GM12878 (cell line): ENCODE measurements around the gene DRC1. TPM values are rescaled to one million over a fixed set of nuclear protein-coding genes. Genes with fewer than 3 reads are reported as not detected.

Experiments used
- ATAC-seq: fragments of 200-7000 bp; cut with Tn5 transposase; 3 replicates; pipeline ENCODE4 v1.9.1; 2020; ENCODE audit warnings: mild to moderate bottlenecking, moderate library complexity
- BruUV-seq: library from RNA; stranded (reverse); fragments of 400-500 nt; replicated peaks from 2 replicates; lab custom pipeline; 2021; lab: Mats Ljungman, UMichigan
- CTCF ChIA-PET: fragments of 300-600 bp; sonication (Branson Sonifier 250); formaldehyde crosslinking; extraction: SDS; loops from one replicate; lab custom pipeline; 2021; ENCODE audit warnings: inconsistent platforms; lab: Yijun Ruan, JAX
- POLR2A ChIA-PET: fragments of 350-600 bp; formaldehyde crosslinking; extraction: SDS; loops from one replicate; lab custom pipeline; 2021; ENCODE audit warnings: inconsistent platforms; lab: Charles Lee
- RAD21 ChIA-PET: fragments of 300-600 bp; sonication (Branson Sonifier 250); formaldehyde crosslinking; loops from one replicate; lab custom pipeline; 2023; ENCODE audit warnings: antibody characterized with exemption; ENCODE audit not compliant: unreplicated experiment; lab: Charles Lee
- SMC1A ChIA-PET: fragments of 300-600 bp; sonication (Branson Sonifier 250); formaldehyde crosslinking; loops from one replicate; lab custom pipeline; 2023; ENCODE audit not compliant: unreplicated experiment, uncharacterized antibody; lab: Charles Lee
- DNase-seq: peaks from one replicate; pipeline ENCODE4 v3.0.0-alpha.2; 2011; ENCODE audit warnings: low read depth, low spot score
- FAIRE-seq: peaks from 3 replicates; lab custom pipeline; 2011; peaks lifted over from hg19 to GRCh38; lab: Jason Lieb, UNC
- H2AFZ ChIP-seq: 2 replicates; pipeline ENCODE4 v1.6.0; 2011; ENCODE audit warnings: low read depth, low read length, control low read depth; ENCODE audit not compliant: control insufficient read depth
- H3K27ac ChIP-seq: 2 replicates; pipeline ENCODE4 v1.5.1; 2011; ENCODE audit warnings: control low read depth; ENCODE audit not compliant: control insufficient read depth, insufficient read depth
- H3K27me3 ChIP-seq, 2 experiments: replicated peaks in 1 of 2; 2 replicates each; pipeline versions ENCODE4 v1.6.0 to v1.6.1; 2011; ENCODE audit warnings: low read length in 1 of 2; ENCODE audit not compliant: control insufficient read depth in 2 of 2, insufficient read depth in 2 of 2
- H3K36me3 ChIP-seq, 2 experiments: 2 replicates each; pipeline ENCODE4 v1.5.1; 2011; ENCODE audit warnings: low read length in 1 of 2; ENCODE audit not compliant: control insufficient read depth in 2 of 2, insufficient read depth in 2 of 2
- H3K4me1 ChIP-seq: 2 replicates; pipeline ENCODE4 v1.6.1; 2011; ENCODE audit warnings: mild to moderate bottlenecking, low read length, moderate library complexity, mixed read lengths; ENCODE audit not compliant: control insufficient read depth, insufficient read depth
- H3K4me2 ChIP-seq: 2 replicates; pipeline ENCODE4 v1.6.0; 2011; ENCODE audit warnings: control low read depth; ENCODE audit not compliant: control insufficient read depth, insufficient read depth
- H3K4me3 ChIP-seq: fragments of 200-600 bp; sonication (generic); 2 replicates; pipeline ENCODE4 v1.5.1; 2016
- H3K79me2 ChIP-seq: 2 replicates; pipeline ENCODE4 v1.6.0; 2011; ENCODE audit warnings: low read length; ENCODE audit not compliant: control insufficient read depth, insufficient read depth
- H3K9ac ChIP-seq: 2 replicates; pipeline ENCODE4 v1.8.0; 2011; ENCODE audit warnings: low read length, control low read depth, mixed read lengths; ENCODE audit not compliant: control insufficient read depth, insufficient read depth
- H3K9me3 ChIP-seq: replicated peaks from 3 replicates; pipeline ENCODE4 v1.5.1; 2011; ENCODE audit warnings: mild to moderate bottlenecking, low read length; ENCODE audit not compliant: control insufficient read depth, insufficient read depth
- H4K20me1 ChIP-seq: 2 replicates; pipeline ENCODE4 v1.6.0; 2011; ENCODE audit not compliant: control insufficient read depth, insufficient read depth
- FOXK2 ChIP-seq: fragments of 450-650 bp; IDR thresholded peaks from 2 replicates; pipeline ENCODE4 v1.6.1; 2017; ENCODE audit warnings: mild to moderate bottlenecking, moderate library complexity
- JUNB ChIP-seq: IDR thresholded peaks from 2 replicates; pipeline ENCODE4 v1.6.1; 2016; ENCODE audit warnings: antibody characterized with exemption, mild to moderate bottlenecking
- KLF5 ChIP-seq: fragments of 450-650 bp; IDR thresholded peaks from 2 replicates; pipeline ENCODE4 v1.6.1; 2014; ENCODE audit warnings: mild to moderate bottlenecking; ENCODE audit not compliant: partially characterized antibody
- MEF2A ChIP-seq: IDR thresholded peaks from 2 replicates; pipeline ENCODE4 v1.6.1; 2011; ENCODE audit warnings: low read depth, mild to moderate bottlenecking, low read length, moderate library complexity; ENCODE audit not compliant: insufficient read depth
- NR2C2 ChIP-seq: IDR thresholded peaks from 2 replicates; pipeline ENCODE4 v1.6.1; 2011; ENCODE audit warnings: borderline replicate concordance, low read depth; ENCODE audit not compliant: control insufficient read depth, insufficient read length
- POLR2AphosphoS2 ChIP-seq: IDR thresholded peaks from 2 replicates; pipeline ENCODE4 v1.6.1; 2011; ENCODE audit warnings: low read depth, mild to moderate bottlenecking, low read length, improper control_type of control experiment, moderate library complexity
- REST ChIP-seq: IDR thresholded peaks from 2 replicates; pipeline ENCODE4 v1.6.1; 2012; ENCODE audit warnings: mild to moderate bottlenecking, low read depth, low read length
- WGBS: methylation state at CpG from one replicate; pipeline ENCODE4 v1.1.6; 2016; ENCODE audit warnings: low lambda C conversion rate; ENCODE audit not compliant: insufficient replicate concordance, insufficient coverage; ENCODE audit errors: missing lambda C conversion rate; 5-methylcytosine and 5-hydroxymethylcytosine counted together
- in situ Hi-C: fragments of 300-500 bp; cut with MboI; formaldehyde crosslinking; loops from 9 replicates; pipeline ENCODE4 v1.14.3; 2018; ENCODE audit warnings: mixed read lengths
- intact Hi-C: fragments of 100-400 bp; cut with micrococcal nuclease; formaldehyde crosslinking; loops from one replicate; pipeline ENCODE4 v1.14.2; 2022; ENCODE audit not compliant: unreplicated experiment
- polyA plus RNA-seq, 11 experiments: library from polyadenylated mRNA; depleted of rRNA in 4 of 11; unstranded in 6 of 11; stranded (reverse) in 5 of 11; fragments of >200 nt; fragmentation: Nextera tagmentation in 4 of 11; fragmentation: Illumina TruSeq in 1 of 11; extraction: Ambion mirVana in 4 of 11; extraction: Trizol in 1 of 11; gene quantifications; 1 replicate in 1 of 11; 2 replicates in 10 of 11; pipeline versions ENCODE4 v1.2.1 to v1.2.3, GENCODE V29; 2011 to 2016; ENCODE audit warnings: inconsistent platforms in 2 of 11, missing spikeins in 2 of 11, low read depth in 1 of 11
- total RNA-seq, 4 experiments: library from RNA; depleted of rRNA in 3 of 4; stranded (reverse); fragments of >200 nt in 3 of 4; fragmentation: Illumina TruSeq in 1 of 4; extraction: Trizol in 1 of 4; gene quantifications; 2 replicates each; pipeline versions ENCODE4 v1.2.1 to v1.2.3, GENCODE V29; 2013 to 2021
- TF ChIP-seq, protein P1 (sequence below): fragments of 450-650 bp; IDR thresholded peaks from 2 replicates; pipeline ENCODE4 v1.6.1; 2014; ENCODE audit warnings: mild to moderate bottlenecking
- TF ChIP-seq, protein P2 (sequence below), 3 experiments: IDR thresholded peaks in 2 of 3; conservative IDR thresholded peaks in 1 of 3; 2 replicates each; pipeline ENCODE4 v1.5.1; 2011; ENCODE audit warnings: low read depth in 3 of 3, low read length in 3 of 3, mild to moderate bottlenecking in 3 of 3, control low read depth in 2 of 3, moderate library complexity in 2 of 3, inconsistent platforms in 1 of 3, mixed read lengths in 1 of 3; ENCODE audit not compliant: control insufficient read depth in 2 of 3, insufficient read depth in 1 of 3; ENCODE audit errors: extremely low read depth in 1 of 3

DRC1 gene
- total and polyA plus RNA-seq, 10 of the 15 experiments (the other 5 are each of a cell fraction or from before 2014, with no cell fraction given), result 0.03 TPM; not detected in 9

DNA sequence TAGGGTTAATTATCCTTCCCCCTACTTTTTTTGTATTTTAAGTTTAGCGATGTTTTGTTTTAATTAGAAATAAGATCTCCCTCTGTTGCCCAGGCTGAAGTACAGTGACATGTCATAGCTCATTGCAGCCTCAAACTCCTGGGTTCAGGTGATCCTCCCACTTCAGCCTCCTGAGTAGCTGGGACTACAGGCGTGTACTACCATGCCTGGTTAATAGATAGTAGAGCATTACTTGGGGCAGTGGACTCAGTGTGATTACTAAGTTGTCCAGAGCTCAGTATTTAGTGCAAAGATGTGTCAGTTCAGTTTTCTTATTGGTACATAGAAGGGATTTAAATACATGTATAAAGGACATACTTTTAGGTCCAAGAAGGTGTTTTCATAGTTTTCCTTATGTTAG is 45.6 kb upstream of the DRC1 start:
- 100% methylated on average over 2 of the region's 2 CpGs for WGBS
- intact Hi-C loops, result no loop called here
- ChIA-PET RAD21 (interaction anchor here (0.6 kb wide), 1 partner anchor 122 kb away, joined by 3 read pairs; the partner anchor contains the start of gene OTOF), SMC1A (interaction anchor here (1.0 to 1.5 kb wide), 2 partner anchors 9 to 28 kb away, joined by 3 read pairs; no protein-coding TSS in a partner anchor), POLR2A (interaction anchor here (1.5 kb wide), 1 partner anchor 11 kb away, joined by 4 read pairs; no protein-coding TSS in a partner anchor), CTCF (interaction anchor here (0.6 to 0.7 kb wide), 2 partner anchors 9 to 339 kb away, joined by 3 to 5 read pairs; partner anchors contain the start of gene ADGRF3)
- Histone ChIP-seq H3K4me2 (no peak overlapping the region), H3K9me3 (no peaks in the 10 kb centered on the region), H2AFZ (no peak overlapping the region), H3K36me3 (peaks cover 0 to 4% of the 10 kb centered on the region in 2 experiments; a peak in 1 of 4 replicates), H3K4me1 (no peaks in the 10 kb centered on the region), H3K27ac (no peak overlapping the region), H3K9ac (no peak overlapping the region), H3K79me2 (peaks cover 81% of the 10 kb centered on the region), H3K27me3 (no peaks in the 10 kb centered on the region), H3K4me3 (no peak overlapping the region), H4K20me1 (no peaks in the 10 kb centered on the region)
- ATAC-seq, result no peak
- DNase-seq, result no peak
- no peak for FAIRE-seq
- in situ Hi-C loops, result no loop called here
- TF ChIP-seq, protein P1, sequence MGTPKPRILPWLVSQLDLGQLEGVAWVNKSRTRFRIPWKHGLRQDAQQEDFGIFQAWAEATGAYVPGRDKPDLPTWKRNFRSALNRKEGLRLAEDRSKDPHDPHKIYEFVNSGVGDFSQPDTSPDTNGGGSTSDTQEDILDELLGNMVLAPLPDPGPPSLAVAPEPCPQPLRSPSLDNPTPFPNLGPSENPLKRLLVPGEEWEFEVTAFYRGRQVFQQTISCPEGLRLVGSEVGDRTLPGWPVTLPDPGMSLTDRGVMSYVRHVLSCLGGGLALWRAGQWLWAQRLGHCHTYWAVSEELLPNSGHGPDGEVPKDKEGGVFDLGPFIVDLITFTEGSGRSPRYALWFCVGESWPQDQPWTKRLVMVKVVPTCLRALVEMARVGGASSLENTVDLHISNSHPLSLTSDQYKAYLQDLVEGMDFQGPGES, result no peak
- TF ChIP-seq POLR2AphosphoS2 (no peak), FOXK2 (no peak), MEF2A (no peak), NR2C2 (no peak), KLF5 (no peak), REST (no peak), JUNB (no peak)
- TF ChIP-seq, protein P2, sequence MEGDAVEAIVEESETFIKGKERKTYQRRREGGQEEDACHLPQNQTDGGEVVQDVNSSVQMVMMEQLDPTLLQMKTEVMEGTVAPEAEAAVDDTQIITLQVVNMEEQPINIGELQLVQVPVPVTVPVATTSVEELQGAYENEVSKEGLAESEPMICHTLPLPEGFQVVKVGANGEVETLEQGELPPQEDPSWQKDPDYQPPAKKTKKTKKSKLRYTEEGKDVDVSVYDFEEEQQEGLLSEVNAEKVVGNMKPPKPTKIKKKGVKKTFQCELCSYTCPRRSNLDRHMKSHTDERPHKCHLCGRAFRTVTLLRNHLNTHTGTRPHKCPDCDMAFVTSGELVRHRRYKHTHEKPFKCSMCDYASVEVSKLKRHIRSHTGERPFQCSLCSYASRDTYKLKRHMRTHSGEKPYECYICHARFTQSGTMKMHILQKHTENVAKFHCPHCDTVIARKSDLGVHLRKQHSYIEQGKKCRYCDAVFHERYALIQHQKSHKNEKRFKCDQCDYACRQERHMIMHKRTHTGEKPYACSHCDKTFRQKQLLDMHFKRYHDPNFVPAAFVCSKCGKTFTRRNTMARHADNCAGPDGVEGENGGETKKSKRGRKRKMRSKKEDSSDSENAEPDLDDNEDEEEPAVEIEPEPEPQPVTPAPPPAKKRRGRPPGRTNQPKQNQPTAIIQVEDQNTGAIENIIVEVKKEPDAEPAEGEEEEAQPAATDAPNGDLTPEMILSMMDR (IDR thresholded peaks at IDR 0.05 in 2 of 3, conservative IDR thresholded peaks at IDR 0.05 in 1 of 3; ENCODE audit: control insufficient read depth in 2 of 3, extremely low read depth in 1 of 3, insufficient read depth in 1 of 3, low read depth in 3 of 3, low read length in 3 of 3), result no peak
- no TSS peak for BruUV-seq
